ENCODE measurements around the gene SHISA5.

Gene SHISA5

DNA sequence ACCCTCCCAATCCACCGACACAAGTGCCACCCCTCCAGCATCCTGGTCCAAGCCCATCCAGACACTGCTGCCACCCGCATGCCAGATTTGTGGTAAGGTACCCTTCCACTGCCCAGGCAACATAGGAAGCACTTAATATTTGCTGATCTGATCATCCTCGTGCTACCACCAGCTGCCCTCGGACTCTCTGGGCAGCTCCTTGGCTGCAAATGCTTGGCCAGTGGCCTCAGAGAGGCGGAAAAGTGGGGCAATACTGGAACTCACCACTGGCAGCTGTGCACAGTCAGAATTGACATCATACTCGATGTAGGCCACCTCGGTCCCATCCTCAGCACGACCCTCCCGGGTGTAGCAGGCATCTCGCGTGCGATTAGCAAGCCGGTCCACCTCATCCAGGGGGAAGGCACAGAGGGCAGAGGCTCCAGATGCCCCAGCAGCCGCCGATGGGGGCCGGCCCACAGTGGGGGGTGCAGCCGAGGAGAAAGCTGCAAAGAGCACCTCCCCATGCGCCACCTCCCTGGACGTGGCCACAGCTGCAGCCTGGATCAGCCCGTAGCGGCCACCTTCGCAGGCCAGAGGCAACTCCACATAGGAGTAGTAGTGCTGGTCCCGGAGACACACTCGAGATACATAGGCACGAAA lies 80.6 kb downstream of the SHISA5 start:
- H3K4me3 ChIP-seq (replicated peaks; ENCODE audit: insufficient read depth, low read length) = no peak overlapping the region
- no peak for DNase-seq (ENCODE audit: low read depth in 1 of 2, low spot score in 1 of 2)
- TF ChIP-seq, protein P1, sequence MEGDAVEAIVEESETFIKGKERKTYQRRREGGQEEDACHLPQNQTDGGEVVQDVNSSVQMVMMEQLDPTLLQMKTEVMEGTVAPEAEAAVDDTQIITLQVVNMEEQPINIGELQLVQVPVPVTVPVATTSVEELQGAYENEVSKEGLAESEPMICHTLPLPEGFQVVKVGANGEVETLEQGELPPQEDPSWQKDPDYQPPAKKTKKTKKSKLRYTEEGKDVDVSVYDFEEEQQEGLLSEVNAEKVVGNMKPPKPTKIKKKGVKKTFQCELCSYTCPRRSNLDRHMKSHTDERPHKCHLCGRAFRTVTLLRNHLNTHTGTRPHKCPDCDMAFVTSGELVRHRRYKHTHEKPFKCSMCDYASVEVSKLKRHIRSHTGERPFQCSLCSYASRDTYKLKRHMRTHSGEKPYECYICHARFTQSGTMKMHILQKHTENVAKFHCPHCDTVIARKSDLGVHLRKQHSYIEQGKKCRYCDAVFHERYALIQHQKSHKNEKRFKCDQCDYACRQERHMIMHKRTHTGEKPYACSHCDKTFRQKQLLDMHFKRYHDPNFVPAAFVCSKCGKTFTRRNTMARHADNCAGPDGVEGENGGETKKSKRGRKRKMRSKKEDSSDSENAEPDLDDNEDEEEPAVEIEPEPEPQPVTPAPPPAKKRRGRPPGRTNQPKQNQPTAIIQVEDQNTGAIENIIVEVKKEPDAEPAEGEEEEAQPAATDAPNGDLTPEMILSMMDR (IDR thresholded peaks at IDR 0.05; ENCODE audit: insufficient read depth, low read length) = no peak
- TF ChIP-seq SPI1 (IDR thresholded peaks at IDR 0.05; ENCODE audit: borderline replicate concordance, low read depth) (no peak), GABPA (IDR thresholded peaks at IDR 0.05; ENCODE audit: low read depth) (no peak)
- TF ChIP-seq, protein P2, sequence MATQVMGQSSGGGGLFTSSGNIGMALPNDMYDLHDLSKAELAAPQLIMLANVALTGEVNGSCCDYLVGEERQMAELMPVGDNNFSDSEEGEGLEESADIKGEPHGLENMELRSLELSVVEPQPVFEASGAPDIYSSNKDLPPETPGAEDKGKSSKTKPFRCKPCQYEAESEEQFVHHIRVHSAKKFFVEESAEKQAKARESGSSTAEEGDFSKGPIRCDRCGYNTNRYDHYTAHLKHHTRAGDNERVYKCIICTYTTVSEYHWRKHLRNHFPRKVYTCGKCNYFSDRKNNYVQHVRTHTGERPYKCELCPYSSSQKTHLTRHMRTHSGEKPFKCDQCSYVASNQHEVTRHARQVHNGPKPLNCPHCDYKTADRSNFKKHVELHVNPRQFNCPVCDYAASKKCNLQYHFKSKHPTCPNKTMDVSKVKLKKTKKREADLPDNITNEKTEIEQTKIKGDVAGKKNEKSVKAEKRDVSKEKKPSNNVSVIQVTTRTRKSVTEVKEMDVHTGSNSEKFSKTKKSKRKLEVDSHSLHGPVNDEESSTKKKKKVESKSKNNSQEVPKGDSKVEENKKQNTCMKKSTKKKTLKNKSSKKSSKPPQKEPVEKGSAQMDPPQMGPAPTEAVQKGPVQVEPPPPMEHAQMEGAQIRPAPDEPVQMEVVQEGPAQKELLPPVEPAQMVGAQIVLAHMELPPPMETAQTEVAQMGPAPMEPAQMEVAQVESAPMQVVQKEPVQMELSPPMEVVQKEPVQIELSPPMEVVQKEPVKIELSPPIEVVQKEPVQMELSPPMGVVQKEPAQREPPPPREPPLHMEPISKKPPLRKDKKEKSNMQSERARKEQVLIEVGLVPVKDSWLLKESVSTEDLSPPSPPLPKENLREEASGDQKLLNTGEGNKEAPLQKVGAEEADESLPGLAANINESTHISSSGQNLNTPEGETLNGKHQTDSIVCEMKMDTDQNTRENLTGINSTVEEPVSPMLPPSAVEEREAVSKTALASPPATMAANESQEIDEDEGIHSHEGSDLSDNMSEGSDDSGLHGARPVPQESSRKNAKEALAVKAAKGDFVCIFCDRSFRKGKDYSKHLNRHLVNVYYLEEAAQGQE (IDR thresholded peaks at IDR 0.05; ENCODE audit: insufficient replicate concordance, low read depth) = no peak
- H3K27me3 ChIP-seq (ENCODE audit: insufficient read depth, poor library complexity, severe bottlenecking) = no peaks in the 10 kb centered on the region
- no peak overlapping the region for H3K27ac ChIP-seq (replicated peaks)

DNA sequence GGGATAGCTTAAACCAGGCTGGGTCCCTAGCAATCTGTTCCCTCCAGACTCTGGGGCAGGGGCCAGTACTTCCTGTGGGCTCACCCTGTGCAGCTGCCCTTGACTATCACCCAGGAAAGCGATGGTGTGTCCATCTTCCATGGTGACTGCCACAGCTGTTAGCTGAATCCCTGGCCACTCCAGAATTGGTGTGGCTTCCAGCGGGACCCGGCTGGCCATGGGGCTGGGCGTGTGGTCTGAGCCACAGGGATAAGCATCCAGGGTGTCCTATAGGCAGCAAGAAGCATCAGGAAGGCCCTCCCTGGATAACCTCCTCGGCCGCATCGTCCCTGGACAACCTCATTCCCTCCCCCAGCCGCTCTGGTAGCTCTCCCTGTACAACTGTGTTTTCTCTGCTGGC lies 81.3 kb downstream of the SHISA5 start:
- no peak overlapping the region for H3K27ac ChIP-seq (replicated peaks)
- no peak for DNase-seq (ENCODE audit: low read depth in 1 of 2, low spot score in 1 of 2)

GRCh38 chr3:48422272-48422671 lies 81.7 kb downstream of the SHISA5 start:
- no peak overlapping the region for H3K27ac ChIP-seq (replicated peaks)
- TF ChIP-seq, protein P1 (IDR thresholded peaks at IDR 0.05; ENCODE audit: insufficient read depth, low read length) = no peak
- TF ChIP-seq, protein P2 (IDR thresholded peaks at IDR 0.05; ENCODE audit: insufficient replicate concordance, low read depth) = no peak
- TF ChIP-seq GABPA (IDR thresholded peaks at IDR 0.05; ENCODE audit: low read depth) (no peak), SPI1 (IDR thresholded peaks at IDR 0.05; ENCODE audit: borderline replicate concordance, low read depth) (no peak), POLR2AphosphoS5 (IDR thresholded peaks at IDR 0.05; ENCODE audit: low read depth) (no peak)
- no peak for DNase-seq (ENCODE audit: low read depth in 1 of 2, low spot score in 1 of 2)
- no peaks in the 10 kb centered on the region for H3K27me3 ChIP-seq (ENCODE audit: insufficient read depth, poor library complexity, severe bottlenecking)
- no peak overlapping the region for H3K4me3 ChIP-seq (replicated peaks; ENCODE audit: insufficient read depth, low read length)

More for the DNA sequence above, 81.3 kb downstream of the SHISA5 start:
- no peak for TF ChIP-seq SPI1 (IDR thresholded peaks at IDR 0.05; ENCODE audit: borderline replicate concordance, low read depth)
- TF ChIP-seq, protein P2 (IDR thresholded peaks at IDR 0.05; ENCODE audit: insufficient replicate concordance, low read depth) = no peak
- TF ChIP-seq POLR2AphosphoS5 (IDR thresholded peaks at IDR 0.05; ENCODE audit: low read depth) = no peak
- Histone ChIP-seq H3K27me3 (ENCODE audit: insufficient read depth, poor library complexity, severe bottlenecking) (no peaks in the 10 kb centered on the region), H3K4me3 (replicated peaks; ENCODE audit: insufficient read depth, low read length) (no peak overlapping the region)
